SK-N-SH (cell line): ENCODE data around the gene IGF2. TPM values are rescaled to one million over a fixed set of nuclear protein-coding genes. Genes with fewer than 3 reads are reported as not detected.

Source experiments
- CTCF ChIA-PET: fragments of 300-600, 350-600 bp; formaldehyde crosslinking; extraction: SDS; loops from one replicate; lab custom pipeline; 2021; lab: Yijun Ruan, JAX
- POLR2A ChIA-PET: fragments of 350-600 bp; sonication (Branson Sonifier 250); formaldehyde crosslinking; extraction: SDS; loops from one replicate; lab custom pipeline; 2020; ENCODE audit warnings: antibody characterized with exemption, inconsistent platforms; lab: Yijun Ruan, JAX
- DNase-seq: peaks from one replicate; pipeline ENCODE4 v3.0.0; 2012
- H2AFZ ChIP-seq: fragments of 200-600 bp; sonication (generic); 2 replicates; pipeline ENCODE4 v1.8.1; 2016; ENCODE audit warnings: antibody characterized with exemption, mild to moderate bottlenecking, low read depth
- H3F3A ChIP-seq: fragments of 200-600 bp; sonication (generic); replicated peaks from 2 replicates; pipeline ENCODE3; 2016; ENCODE audit warnings: antibody characterized with exemption, mild to moderate bottlenecking; ENCODE audit not compliant: insufficient read depth
- H3K27ac ChIP-seq, 2 experiments: fragments of 200-500 bp in 1 of 2; fragments of 200-600 bp in 1 of 2; sonication (Bioruptor generic) in 1 of 2; sonication (generic), shearing (Covaris generic) in 1 of 2; 2 replicates each; pipeline versions ENCODE4 v1.5.1 to v1.6.1; 2014 to 2016; ENCODE audit warnings: low read depth in 2 of 2, inconsistent platforms in 1 of 2, low read length in 1 of 2, mild to moderate bottlenecking in 1 of 2, mixed read lengths in 1 of 2
- H3K27me3 ChIP-seq: fragments of 200-600 bp; sonication (generic), shearing (Covaris generic); 2 replicates; pipeline ENCODE4 v1.6.1; 2016; ENCODE audit warnings: mixed run types; ENCODE audit not compliant: insufficient read depth
- H3K36me3 ChIP-seq, 2 experiments: fragments of 200-500 bp in 1 of 2; fragments of 200-600 bp in 1 of 2; sonication (Bioruptor generic) in 1 of 2; sonication (generic) in 1 of 2; replicated peaks in 1 of 2; 2 replicates each; pipeline versions ENCODE3 to v1.5.1; 2014 to 2016; ENCODE audit warnings: low read length in 1 of 2, mild to moderate bottlenecking in 1 of 2; ENCODE audit not compliant: insufficient read depth in 2 of 2, control insufficient read depth in 1 of 2
- H3K4me1 ChIP-seq, 2 experiments: fragments of 200-500 bp in 1 of 2; fragments of 200-600 bp in 1 of 2; sonication (Bioruptor generic) in 1 of 2; sonication (generic), shearing (Covaris generic) in 1 of 2; 2 replicates each; pipeline versions ENCODE4 v1.5.1 to v1.6.1; 2014 to 2016; ENCODE audit warnings: low read depth in 1 of 2, low read length in 1 of 2, mixed run types in 1 of 2; ENCODE audit not compliant: insufficient read depth in 2 of 2, control insufficient read depth in 1 of 2
- H3K4me2 ChIP-seq: fragments of 200-600 bp; sonication (generic), shearing (Covaris generic); 2 replicates; pipeline ENCODE4 v1.6.1; 2017; ENCODE audit warnings: mixed run types
- H3K4me3 ChIP-seq, 2 experiments: fragments of 200-500 bp in 1 of 2; fragments of 200-600 bp in 1 of 2; sonication (Bioruptor generic) in 1 of 2; sonication (generic), shearing (Covaris generic) in 1 of 2; 2 replicates each; pipeline versions ENCODE4 v1.5.1 to v1.8.1; 2014 to 2016; ENCODE audit warnings: low read depth in 2 of 2, inconsistent platforms in 1 of 2, low read length in 1 of 2, mild to moderate bottlenecking in 1 of 2, mixed read lengths in 1 of 2, moderate library complexity in 1 of 2
- H3K79me2 ChIP-seq: fragments of 200-600 bp; sonication (generic); 2 replicates; pipeline ENCODE4 v1.8.1; 2017; ENCODE audit warnings: mild to moderate bottlenecking; ENCODE audit not compliant: insufficient read depth
- H3K9ac ChIP-seq: fragments of 200-600 bp; sonication (generic); 2 replicates; pipeline ENCODE4 v1.6.1; 2017; ENCODE audit warnings: mixed run types
- H3K9me2 ChIP-seq: fragments of 200-600 bp; sonication (generic); 2 replicates; pipeline ENCODE4 v1.6.1; 2017; ENCODE audit warnings: mixed run types
- H3K9me3 ChIP-seq: fragments of 200-600 bp; sonication (generic); 2 replicates; pipeline ENCODE4 v1.6.1; 2017; ENCODE audit warnings: mixed run types, mild to moderate bottlenecking, moderate library complexity
- H4K20me1 ChIP-seq: fragments of 200-600 bp; sonication (generic); 2 replicates; pipeline ENCODE4 v1.6.1; 2017; ENCODE audit warnings: mild to moderate bottlenecking, mixed run types; ENCODE audit not compliant: insufficient read depth
- CHD2 ChIP-seq: fragments of 150-350 bp; IDR thresholded peaks from 2 replicates; pipeline ENCODE4 v1.6.1; 2018; ENCODE audit warnings: low read length; ENCODE audit not compliant: partially characterized antibody
- ELF1 ChIP-seq: IDR thresholded peaks from 2 replicates; pipeline ENCODE4 v1.4.0; 2012
- EZH2phosphoT487 ChIP-seq: fragments of 200-600 bp; sonication (generic); IDR thresholded peaks from 2 replicates; pipeline ENCODE4 v1.6.1; 2017; ENCODE audit warnings: low read depth, mixed run types, mild to moderate bottlenecking, antibody characterized with exemption, moderate library complexity, borderline replicate concordance
- FOXJ3 ChIP-seq: sonication (generic); formaldehyde crosslinking; IDR thresholded peaks from 2 replicates; pipeline ENCODE4 v1.5.1; 2020; ENCODE audit warnings: mild to moderate bottlenecking, missing genetic modification reagents
- FOXM1 ChIP-seq: IDR thresholded peaks from 2 replicates; pipeline ENCODE4 v1.4.0; 2012; ENCODE audit warnings: low read depth, mild to moderate bottlenecking
- GABPA ChIP-seq: IDR thresholded peaks from 2 replicates; pipeline ENCODE4 v1.4.0; 2012; ENCODE audit warnings: low read depth, mild to moderate bottlenecking
- JUND ChIP-seq: IDR thresholded peaks from 2 replicates; pipeline ENCODE4 v1.4.0; 2012
- MXI1 ChIP-seq: IDR thresholded peaks from 2 replicates; pipeline ENCODE4 v1.6.1; 2012; ENCODE audit warnings: mild to moderate bottlenecking, low read depth, low read length, improper control_type of control experiment
- NFIC ChIP-seq: IDR thresholded peaks from 2 replicates; pipeline ENCODE4 v1.4.0; 2012; ENCODE audit warnings: borderline replicate concordance
- NRF1 ChIP-seq: IDR thresholded peaks from 2 replicates; pipeline ENCODE4 v1.6.1; 2012; ENCODE audit warnings: low read depth, mild to moderate bottlenecking, low read length
- RAD21 ChIP-seq: IDR thresholded peaks from 2 replicates; pipeline ENCODE4 v1.6.1; 2012; ENCODE audit warnings: mild to moderate bottlenecking, low read length
- RXRA ChIP-seq: IDR thresholded peaks from 2 replicates; pipeline ENCODE4 v1.4.0; 2012; ENCODE audit warnings: low read depth, mild to moderate bottlenecking, borderline replicate concordance
- TAF1 ChIP-seq: IDR thresholded peaks from 2 replicates; pipeline ENCODE4 v1.6.1; 2012; ENCODE audit warnings: low read depth, mild to moderate bottlenecking, low read length, moderate library complexity, borderline replicate concordance
- YY1 ChIP-seq: IDR thresholded peaks from 2 replicates; pipeline ENCODE4 v1.4.0; 2012; ENCODE audit warnings: low read depth, mild to moderate bottlenecking
- WGBS: methylation state at CpG from one replicate; pipeline ENCODE4 v1.1.6; 2017; ENCODE audit warnings: low lambda C conversion rate; 5-methylcytosine and 5-hydroxymethylcytosine counted together
- polyA plus RNA-seq, 3 experiments: library from polyadenylated mRNA; depleted of rRNA; stranded (reverse); fragments of >200 nt; gene quantifications; 2 replicates each; pipeline ENCODE4 v1.2.3, GENCODE V29; 2012
- TF ChIP-seq, protein P1 (sequence below): IDR thresholded peaks from 2 replicates; pipeline ENCODE4 v1.4.0; 2012; ENCODE audit warnings: low read depth, borderline replicate concordance
- TF ChIP-seq, protein P2 (sequence below): fragments of 200-600 bp; sonication (generic); IDR thresholded peaks from 2 replicates; pipeline ENCODE4 v1.6.1; 2017; ENCODE audit warnings: antibody characterized with exemption, mild to moderate bottlenecking, moderate library complexity
- TF ChIP-seq, protein P3 (sequence below): IDR thresholded peaks from 2 replicates; pipeline ENCODE4 v1.6.1; 2012; ENCODE audit warnings: mild to moderate bottlenecking, low read depth, low read length, moderate library complexity

IGF2 gene
- polyA plus RNA-seq, 1 of the 3 experiments (the other 2 are of a cell fraction) = 0.05 TPM

DNA sequence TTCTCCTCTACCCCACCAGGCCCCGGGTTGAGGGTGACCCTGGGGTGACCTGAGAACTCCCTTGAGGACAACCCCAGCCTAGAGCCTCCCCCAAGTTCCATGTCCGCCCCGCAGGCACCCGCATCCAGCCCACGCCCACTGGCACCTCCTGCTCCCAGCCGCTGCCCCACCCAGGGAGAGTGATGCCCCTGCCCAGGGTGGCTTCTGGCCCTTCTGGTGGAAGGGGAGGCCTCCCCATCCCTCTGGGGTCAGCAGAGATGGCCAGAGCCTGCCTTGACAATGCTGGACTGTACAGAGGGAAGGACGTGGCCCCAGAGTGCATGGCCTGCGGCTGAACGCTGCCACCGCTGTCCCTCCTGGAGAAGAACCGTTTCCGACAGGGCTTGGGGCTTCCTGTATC is 33.5 kb upstream of the IGF2 start (continued):
- TF ChIP-seq, protein P1, sequence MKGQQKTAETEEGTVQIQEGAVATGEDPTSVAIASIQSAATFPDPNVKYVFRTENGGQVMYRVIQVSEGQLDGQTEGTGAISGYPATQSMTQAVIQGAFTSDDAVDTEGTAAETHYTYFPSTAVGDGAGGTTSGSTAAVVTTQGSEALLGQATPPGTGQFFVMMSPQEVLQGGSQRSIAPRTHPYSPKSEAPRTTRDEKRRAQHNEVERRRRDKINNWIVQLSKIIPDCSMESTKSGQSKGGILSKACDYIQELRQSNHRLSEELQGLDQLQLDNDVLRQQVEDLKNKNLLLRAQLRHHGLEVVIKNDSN = no peak
- TF ChIP-seq, protein P2, sequence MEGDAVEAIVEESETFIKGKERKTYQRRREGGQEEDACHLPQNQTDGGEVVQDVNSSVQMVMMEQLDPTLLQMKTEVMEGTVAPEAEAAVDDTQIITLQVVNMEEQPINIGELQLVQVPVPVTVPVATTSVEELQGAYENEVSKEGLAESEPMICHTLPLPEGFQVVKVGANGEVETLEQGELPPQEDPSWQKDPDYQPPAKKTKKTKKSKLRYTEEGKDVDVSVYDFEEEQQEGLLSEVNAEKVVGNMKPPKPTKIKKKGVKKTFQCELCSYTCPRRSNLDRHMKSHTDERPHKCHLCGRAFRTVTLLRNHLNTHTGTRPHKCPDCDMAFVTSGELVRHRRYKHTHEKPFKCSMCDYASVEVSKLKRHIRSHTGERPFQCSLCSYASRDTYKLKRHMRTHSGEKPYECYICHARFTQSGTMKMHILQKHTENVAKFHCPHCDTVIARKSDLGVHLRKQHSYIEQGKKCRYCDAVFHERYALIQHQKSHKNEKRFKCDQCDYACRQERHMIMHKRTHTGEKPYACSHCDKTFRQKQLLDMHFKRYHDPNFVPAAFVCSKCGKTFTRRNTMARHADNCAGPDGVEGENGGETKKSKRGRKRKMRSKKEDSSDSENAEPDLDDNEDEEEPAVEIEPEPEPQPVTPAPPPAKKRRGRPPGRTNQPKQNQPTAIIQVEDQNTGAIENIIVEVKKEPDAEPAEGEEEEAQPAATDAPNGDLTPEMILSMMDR = no peak
- TF ChIP-seq JUND (no peak), RAD21 (no peak)
- TF ChIP-seq, protein P3, sequence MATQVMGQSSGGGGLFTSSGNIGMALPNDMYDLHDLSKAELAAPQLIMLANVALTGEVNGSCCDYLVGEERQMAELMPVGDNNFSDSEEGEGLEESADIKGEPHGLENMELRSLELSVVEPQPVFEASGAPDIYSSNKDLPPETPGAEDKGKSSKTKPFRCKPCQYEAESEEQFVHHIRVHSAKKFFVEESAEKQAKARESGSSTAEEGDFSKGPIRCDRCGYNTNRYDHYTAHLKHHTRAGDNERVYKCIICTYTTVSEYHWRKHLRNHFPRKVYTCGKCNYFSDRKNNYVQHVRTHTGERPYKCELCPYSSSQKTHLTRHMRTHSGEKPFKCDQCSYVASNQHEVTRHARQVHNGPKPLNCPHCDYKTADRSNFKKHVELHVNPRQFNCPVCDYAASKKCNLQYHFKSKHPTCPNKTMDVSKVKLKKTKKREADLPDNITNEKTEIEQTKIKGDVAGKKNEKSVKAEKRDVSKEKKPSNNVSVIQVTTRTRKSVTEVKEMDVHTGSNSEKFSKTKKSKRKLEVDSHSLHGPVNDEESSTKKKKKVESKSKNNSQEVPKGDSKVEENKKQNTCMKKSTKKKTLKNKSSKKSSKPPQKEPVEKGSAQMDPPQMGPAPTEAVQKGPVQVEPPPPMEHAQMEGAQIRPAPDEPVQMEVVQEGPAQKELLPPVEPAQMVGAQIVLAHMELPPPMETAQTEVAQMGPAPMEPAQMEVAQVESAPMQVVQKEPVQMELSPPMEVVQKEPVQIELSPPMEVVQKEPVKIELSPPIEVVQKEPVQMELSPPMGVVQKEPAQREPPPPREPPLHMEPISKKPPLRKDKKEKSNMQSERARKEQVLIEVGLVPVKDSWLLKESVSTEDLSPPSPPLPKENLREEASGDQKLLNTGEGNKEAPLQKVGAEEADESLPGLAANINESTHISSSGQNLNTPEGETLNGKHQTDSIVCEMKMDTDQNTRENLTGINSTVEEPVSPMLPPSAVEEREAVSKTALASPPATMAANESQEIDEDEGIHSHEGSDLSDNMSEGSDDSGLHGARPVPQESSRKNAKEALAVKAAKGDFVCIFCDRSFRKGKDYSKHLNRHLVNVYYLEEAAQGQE = no peak

DNA sequence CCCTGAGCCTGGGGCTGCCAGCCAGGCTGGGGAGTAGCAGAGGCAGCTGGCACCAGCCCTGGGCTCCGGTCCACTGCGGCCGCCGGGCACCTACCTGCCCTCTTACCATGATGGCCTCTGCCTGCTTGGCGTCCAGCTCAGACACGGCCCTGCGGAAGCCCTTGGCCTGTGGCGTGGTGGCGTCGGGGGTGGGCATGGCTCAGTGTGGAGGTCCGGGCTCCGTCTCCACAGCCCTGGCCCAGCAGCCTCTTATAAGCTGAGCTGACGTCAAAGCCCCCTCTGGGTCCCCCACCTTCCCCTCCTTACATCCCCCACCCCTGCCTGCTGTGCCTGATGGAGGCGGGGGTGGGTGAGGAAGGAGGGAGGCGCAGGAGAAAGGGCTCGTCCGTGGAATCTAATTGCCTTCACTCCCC is 32.4 kb upstream of the IGF2 start, which contains the start of gene TH:
Gene TH (minus strand): TSS at position 225 of the 413 bp plus-strand sequence. CDS start 29 bp downstream, at position 196.
- ChIA-PET CTCF (interaction anchor here (1.0 to 14.7 kb wide), 8 partner anchors 13 to 519 kb away, joined by 3 to 253 read pairs (median 5); partner anchors contain the start of gene INS), POLR2A (no interaction called here)
- Histone ChIP-seq H3K4me2 (no peak within 1 kb of the TSS), H3K4me1 (peaks cover 0 to 51% of the 10 kb centered on the region in 2 experiments; a peak in 1 of 4 replicates), H3K4me3 (no peak within 1 kb of the TSS), H2AFZ (no peak within 1 kb of the TSS), H3K27ac (no peak within 1 kb of the TSS), H3K27me3 (no peaks in the 10 kb centered on the region), H3K36me3 (no peaks in the 10 kb centered on the region), H3K9me3 (no peaks in the 10 kb centered on the region), H3F3A (no peaks in the 10 kb centered on the region), H3K79me2 (no peaks in the 10 kb centered on the region), H3K9ac (no peak within 1 kb of the TSS), H3K9me2 (no peaks in the 10 kb centered on the region), H4K20me1 (no peaks in the 10 kb centered on the region)
- DNase-seq = no peak
- 42% methylated on average over 5 of the region's 17 CpGs for WGBS
- TF ChIP-seq MXI1 = no peak
- no peak for TF ChIP-seq YY1
- no peak for TF ChIP-seq ELF1
- TF ChIP-seq TAF1 = no peak
- TF ChIP-seq NRF1 = no peak
- TF ChIP-seq CHD2 = no peak
- TF ChIP-seq RXRA = no peak
- TF ChIP-seq FOXJ3 = no peak
- TF ChIP-seq GABPA = no peak
- TF ChIP-seq NFIC = no peak
- no peak for TF ChIP-seq FOXM1
- TF ChIP-seq EZH2phosphoT487 = no peak
- no peak for TF ChIP-seq RAD21
- TF ChIP-seq, protein P3 = no peak
